Measurements from ENCODE around the gene RER1.

Gene RER1

DNA sequence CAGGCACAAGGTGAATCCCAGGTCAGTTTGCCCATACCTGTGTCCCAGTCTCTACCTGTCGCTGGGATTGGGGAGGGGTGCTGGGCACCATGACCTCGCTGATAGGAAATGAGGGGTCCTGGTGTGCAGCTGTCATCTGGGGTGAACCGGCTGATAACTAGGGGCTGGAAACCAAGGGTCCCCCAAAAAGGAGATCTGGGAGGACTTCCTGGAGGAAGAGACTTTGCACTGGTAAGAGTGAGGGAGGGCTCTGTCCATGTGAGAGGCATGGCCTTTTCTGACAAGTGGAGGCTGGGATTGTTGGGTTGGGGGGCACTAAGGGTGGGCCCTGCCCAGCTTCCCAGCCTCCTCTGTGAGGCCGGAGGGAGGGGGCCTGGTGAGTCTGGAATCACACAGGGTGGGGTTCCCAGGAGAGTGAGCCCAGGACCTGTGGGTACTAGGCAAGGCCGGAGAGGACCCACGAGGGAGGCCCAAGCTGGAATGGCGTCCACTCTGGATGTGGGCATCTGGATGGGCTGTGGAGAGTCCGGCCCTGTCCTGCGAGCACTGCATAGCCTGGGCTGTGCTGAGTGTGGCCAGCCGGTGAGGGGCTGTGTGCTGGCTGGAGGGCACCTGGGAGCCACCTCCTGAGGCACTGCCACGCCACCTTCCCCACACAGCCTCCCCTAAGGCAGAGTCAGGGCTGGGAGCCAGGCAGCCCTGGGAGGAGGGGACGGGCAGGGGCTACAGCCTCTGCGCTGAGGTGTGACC, 25.6 kb downstream of the RER1 start:
- Histone ChIP-seq H3K36me3 (ENCODE audit: insufficient read depth) (no peaks in the 10 kb centered on the region), H2AFZ (ENCODE audit: low read depth) (no peak overlapping the region), H4K20me1 (ENCODE audit: insufficient read depth) (no peaks in the 10 kb centered on the region), H3K27me3 (ENCODE audit: insufficient read depth, low read depth) (peaks cover 75% of the 10 kb centered on the region), H3K9ac (no peak overlapping the region), H3K4me3 (IDR thresholded peaks at IDR 0.05; ENCODE audit: insufficient read depth, low read depth, low read length) (no peak overlapping the region), H3K27ac (no peak overlapping the region), H3K4me2 (no peak overlapping the region), H3K4me1 (ENCODE audit: low read depth, poor library complexity, severe bottlenecking) (peaks cover 13% of the 10 kb centered on the region), H3K79me2 (ENCODE audit: insufficient read depth, low read depth) (no peaks in the 10 kb centered on the region)
- TF ChIP-seq CTCF (conservative IDR thresholded peaks at IDR 0.05; ENCODE audit: low read depth, low read length) = no peak

- Histone ChIP-seq H3K4me2 (no peak overlapping the region), H3K9ac (no peak overlapping the region), H4K20me1 (ENCODE audit: insufficient read depth) (no peaks in the 10 kb centered on the region), H3K27ac (no peak overlapping the region), H3K27me3 (ENCODE audit: insufficient read depth, low read depth) (peaks cover 81% of the 10 kb centered on the region), H3K79me2 (ENCODE audit: insufficient read depth, low read depth) (no peaks in the 10 kb centered on the region), H3K4me1 (ENCODE audit: low read depth, poor library complexity, severe bottlenecking) (peaks cover 13% of the 10 kb centered on the region), H2AFZ (ENCODE audit: low read depth) (no peak overlapping the region), H3K4me3 (IDR thresholded peaks at IDR 0.05; ENCODE audit: insufficient read depth, low read depth, low read length) (no peak overlapping the region), H3K36me3 (ENCODE audit: insufficient read depth) (no peaks in the 10 kb centered on the region)
- no peak for TF ChIP-seq CTCF (conservative IDR thresholded peaks at IDR 0.05; ENCODE audit: low read depth, low read length)
These were observed 26.2 kb downstream of the RER1 start for GRCh38 chr1:2417833-2418225.

DNA sequence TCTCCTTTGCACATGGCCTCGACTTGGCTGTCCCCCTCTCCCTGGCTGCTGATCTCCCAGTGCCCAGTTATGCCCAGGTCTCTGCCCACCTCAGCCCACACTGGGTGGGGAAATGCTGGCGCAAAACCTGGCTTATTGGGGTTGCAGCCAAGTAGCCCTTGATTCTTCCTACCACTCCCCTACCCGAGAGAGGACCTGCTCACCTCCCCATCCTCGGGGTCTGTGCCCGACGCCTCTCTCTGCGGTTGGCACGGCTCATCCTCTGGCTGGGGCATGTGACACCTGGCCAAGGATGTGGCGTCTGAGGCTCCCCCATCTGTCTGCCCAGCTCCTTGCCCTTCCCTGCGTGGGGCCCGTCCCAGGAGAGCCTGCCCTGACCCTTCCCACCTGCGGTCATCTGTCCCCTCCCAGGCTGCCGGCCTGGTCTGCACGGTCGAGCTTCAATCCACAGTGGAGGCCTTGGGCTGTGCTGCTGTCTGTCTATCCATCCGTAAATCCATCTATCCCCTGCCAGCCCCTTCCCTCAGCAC, 27.2 kb downstream of the RER1 start:
- no peak overlapping the region for H3K4me2 ChIP-seq
- peaks cover 9% of the 10 kb centered on the region for H3K4me1 ChIP-seq (ENCODE audit: low read depth, poor library complexity, severe bottlenecking)
- no peak overlapping the region for H2AFZ ChIP-seq (ENCODE audit: low read depth)
- no peak overlapping the region for H3K4me3 ChIP-seq (IDR thresholded peaks at IDR 0.05; ENCODE audit: insufficient read depth, low read depth, low read length)
- no peaks in the 10 kb centered on the region for H4K20me1 ChIP-seq (ENCODE audit: insufficient read depth)
- H3K27ac ChIP-seq = no peak overlapping the region
- no peak overlapping the region for H3K9ac ChIP-seq
- H3K27me3 ChIP-seq (ENCODE audit: insufficient read depth, low read depth) = peaks cover 91% of the 10 kb centered on the region
- H3K36me3 ChIP-seq (ENCODE audit: insufficient read depth) = no peaks in the 10 kb centered on the region
- no peak for TF ChIP-seq CTCF (conservative IDR thresholded peaks at IDR 0.05; ENCODE audit: low read depth, low read length)
- no peaks in the 10 kb centered on the region for H3K79me2 ChIP-seq (ENCODE audit: insufficient read depth, low read depth)

- H3K4me3 ChIP-seq (IDR thresholded peaks at IDR 0.05; ENCODE audit: insufficient read depth, low read depth, low read length) = no peak overlapping the region
- peaks cover 97% of the 10 kb centered on the region for H3K27me3 ChIP-seq (ENCODE audit: insufficient read depth, low read depth)
- TF ChIP-seq CTCF (conservative IDR thresholded peaks at IDR 0.05; ENCODE audit: low read depth, low read length) = no peak
- peaks cover 3% of the 10 kb centered on the region for H3K4me1 ChIP-seq (ENCODE audit: low read depth, poor library complexity, severe bottlenecking)
- H3K9ac ChIP-seq = no peak overlapping the region
- H3K27ac ChIP-seq = no peak overlapping the region
- H3K79me2 ChIP-seq (ENCODE audit: insufficient read depth, low read depth) = no peaks in the 10 kb centered on the region
- H2AFZ ChIP-seq (ENCODE audit: low read depth) = no peak overlapping the region
- no peak overlapping the region for H3K4me2 ChIP-seq
- H4K20me1 ChIP-seq (ENCODE audit: insufficient read depth) = no peaks in the 10 kb centered on the region
- no peaks in the 10 kb centered on the region for H3K36me3 ChIP-seq (ENCODE audit: insufficient read depth)
These were observed 27.8 kb downstream of the RER1 start for GRCh38 chr1:2419416-2419815.
